ENCODE data around the gene SAMSN1. TPM values are rescaled to one million over a fixed set of nuclear protein-coding genes. Genes with fewer than 3 reads are reported as not detected.

The SAMSN1 gene
- total and polyA plus RNA-seq, 2 of the 8 experiments (the other 6 are each of a cell fraction or from before 2014, with no cell fraction given): 0.50 to 3.0 TPM

DNA sequence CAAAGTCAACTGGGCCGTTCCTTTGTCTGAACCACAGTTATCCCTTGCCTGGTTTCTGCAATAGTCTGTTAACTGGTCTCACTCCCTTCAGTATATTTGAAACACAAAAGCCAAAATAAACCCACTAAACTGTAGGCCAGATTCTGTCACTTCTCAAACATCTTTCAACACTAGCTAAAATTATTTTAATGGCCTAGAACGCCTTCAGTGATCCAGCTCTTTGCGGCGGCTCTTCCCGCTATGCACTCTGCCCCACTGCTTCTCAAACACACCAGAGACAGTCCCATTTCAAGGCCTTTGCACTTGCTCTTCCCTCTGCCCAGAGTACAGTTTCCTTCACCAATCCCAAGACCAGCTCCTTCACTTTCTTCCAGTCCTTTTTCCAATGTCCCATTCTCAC lies 9.2 kb downstream of the SAMSN1 start (continued):
- TF ChIP-seq TCF12 (IDR thresholded peaks at IDR 0.05; ENCODE audit: low read depth, low read length): no peak

DNA sequence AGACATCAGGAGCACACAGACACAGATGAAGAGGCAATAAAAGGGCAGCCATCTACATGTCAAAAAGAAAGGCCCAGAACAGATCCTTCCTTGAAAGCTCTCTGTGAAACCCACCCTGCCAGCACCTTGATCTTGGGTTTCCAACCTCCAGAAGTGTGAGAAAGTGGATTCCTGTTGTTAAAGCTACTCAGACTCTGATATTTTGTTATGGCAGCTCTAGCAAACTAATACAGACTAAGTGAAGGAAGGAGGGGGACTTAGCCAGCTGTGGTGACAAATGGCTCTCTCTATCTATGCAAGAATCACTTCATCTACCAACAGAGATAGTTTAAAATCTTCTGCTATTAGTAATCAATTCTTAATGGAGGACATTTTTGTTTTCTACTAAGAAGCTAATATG lies 10.4 kb downstream of the SAMSN1 start:
- no peaks in the 10 kb centered on the region for H3K27me3 ChIP-seq (replicated peaks in 1 of 4; ENCODE audit: control insufficient read depth in 3 of 4, extremely low read depth in 1 of 4, insufficient read depth in 3 of 4, low read length in 3 of 4)
- no peak overlapping the region for H2AK5ac ChIP-seq (ENCODE audit: low read depth, low read length)
- H4K8ac ChIP-seq (ENCODE audit: extremely low read depth, insufficient read depth, low read length): no peak overlapping the region
- H2BK20ac ChIP-seq (ENCODE audit: low read length): no peak overlapping the region
- H3K4me3 ChIP-seq (ENCODE audit: extremely low read depth in 1 of 4, insufficient read depth in 2 of 4, low read depth in 3 of 4, low read length in 4 of 4): no peak overlapping the region
- H2BK120ac ChIP-seq (replicated peaks; ENCODE audit: low read depth, low read length): no peak overlapping the region
- H3K4ac ChIP-seq (replicated peaks; ENCODE audit: insufficient read length, low read depth, low read length): no peak overlapping the region
- no peak overlapping the region for H2BK15ac ChIP-seq (ENCODE audit: low read length)
- no peak overlapping the region for H2BK12ac ChIP-seq (ENCODE audit: low read depth, low read length)
- no peak overlapping the region for H2AFZ ChIP-seq (ENCODE audit: low read length)
- no peak overlapping the region for H3K14ac ChIP-seq (ENCODE audit: insufficient read length)
- H3K9ac ChIP-seq (replicated peaks in 1 of 4; ENCODE audit: extremely low read depth in 1 of 4, low read depth in 3 of 4, low read length in 3 of 4): no peak overlapping the region
- no peaks in the 10 kb centered on the region for H3K23me2 ChIP-seq (ENCODE audit: low read depth, low read length)
- H3K36me3 ChIP-seq (ENCODE audit: control insufficient read depth in 2 of 4, insufficient read depth in 4 of 4, low read length in 3 of 4): no peaks in the 10 kb centered on the region
- H4K20me1 ChIP-seq (replicated peaks in 1 of 2; ENCODE audit: control insufficient read depth in 1 of 2, insufficient read depth in 2 of 2, low read length in 2 of 2): no peaks in the 10 kb centered on the region
- H4K91ac ChIP-seq (replicated peaks; ENCODE audit: insufficient read length, low read length): no peak overlapping the region
- H3K79me2 ChIP-seq (ENCODE audit: control insufficient read depth in 1 of 2, insufficient read depth in 2 of 2, low read length in 2 of 2): no peaks in the 10 kb centered on the region
- no peaks in the 10 kb centered on the region for H3K79me1 ChIP-seq (ENCODE audit: low read depth, low read length)
- H3K27ac ChIP-seq (ENCODE audit: low read depth, low read length): no peak overlapping the region
- TF ChIP-seq, protein P1, sequence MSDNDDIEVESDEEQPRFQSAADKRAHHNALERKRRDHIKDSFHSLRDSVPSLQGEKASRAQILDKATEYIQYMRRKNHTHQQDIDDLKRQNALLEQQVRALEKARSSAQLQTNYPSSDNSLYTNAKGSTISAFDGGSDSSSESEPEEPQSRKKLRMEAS (IDR thresholded peaks at IDR 0.05): no peak
- no peak for TF ChIP-seq CBX5 (IDR thresholded peaks at IDR 0.05; ENCODE audit: low read depth, low read length)
- TF ChIP-seq NANOG (IDR thresholded peaks at IDR 0.05; ENCODE audit: insufficient read depth, low read depth, low read length, poor library complexity, severe bottlenecking): no peak
- TF ChIP-seq RAD21 (IDR thresholded peaks at IDR 0.05 in 1 of 2, conservative IDR thresholded peaks at IDR 0.05 in 1 of 2; ENCODE audit: low read depth in 2 of 2, low read length in 2 of 2): no peak
- TF ChIP-seq KDM1A (IDR thresholded peaks at IDR 0.05; ENCODE audit: borderline replicate concordance, low read length): no peak
- no peak for TF ChIP-seq CHD1 (IDR thresholded peaks at IDR 0.05; ENCODE audit: low read depth, low read length)
- no peak for TF ChIP-seq TCF12 (IDR thresholded peaks at IDR 0.05; ENCODE audit: low read depth, low read length)
- no peak for TF ChIP-seq TBP (IDR thresholded peaks at IDR 0.05; ENCODE audit: low read depth, low read length)
- TF ChIP-seq JUN (IDR thresholded peaks at IDR 0.05; ENCODE audit: low read depth, low read length): no peak
- no peak for TF ChIP-seq SP2 (IDR thresholded peaks at IDR 0.05; ENCODE audit: low read length)
- no peak for TF ChIP-seq CREB1 (IDR thresholded peaks at IDR 0.05)
- no peak for TF ChIP-seq SP1 (IDR thresholded peaks at IDR 0.05; ENCODE audit: low read depth, low read length)
- H3K4me1 ChIP-seq (replicated peaks in 1 of 4; ENCODE audit: control insufficient read depth in 3 of 4, insufficient read depth in 4 of 4, low read length in 3 of 4): no peaks in the 10 kb centered on the region
- no peak overlapping the region for H3K4me2 ChIP-seq (ENCODE audit: insufficient read depth in 1 of 2, low read depth in 2 of 2, low read length in 2 of 2)
- no peak overlapping the region for H2BK5ac ChIP-seq (ENCODE audit: low read depth, low read length)
- FAIRE-seq (no peak), DNase-seq (ENCODE audit: low read depth in 1 of 2, low spot score in 2 of 2) (no peak)
- H3K9me3 ChIP-seq (ENCODE audit: insufficient read depth in 2 of 2, low read depth in 1 of 2, low read length in 1 of 2): no peaks in the 10 kb centered on the region
- no peak overlapping the region for H3K18ac ChIP-seq (ENCODE audit: extremely low read depth, low read length)
- CTCF ChIA-PET (ENCODE audit: partially characterized antibody): no interaction called here
- H3K23ac ChIP-seq (ENCODE audit: insufficient read length): no peak overlapping the region
- POLR2A ChIA-PET (ENCODE audit: partially characterized antibody): no interaction called here
- no peak overlapping the region for H4K5ac ChIP-seq (ENCODE audit: insufficient read length, low read depth, low read length)
- no peak overlapping the region for H3K56ac ChIP-seq (replicated peaks; ENCODE audit: insufficient read length, low read depth, low read length)

Measured in H1 (cell line).